Esophagus muscularis mucosa (tissue), 3 donors: Measurements from ENCODE around the gene SETBP1.

Experiments
- CTCF ChIP-seq, 3 experiments: fragments of 200-600 bp in 2 of 3; fragments of 450-650 bp in 1 of 3; sonication (generic) in 2 of 3; IDR thresholded peaks; one replicate each; pipeline ENCODE4 v1.5.1; 2017 to 2019; ENCODE audit warnings: antibody characterized with exemption in 3 of 3, mild to moderate bottlenecking in 2 of 3, moderate library complexity in 1 of 3
- POLR2AphosphoS5 ChIP-seq, 2 donors: sonication (generic); formaldehyde crosslinking; IDR thresholded peaks; one replicate each; pipeline ENCODE4 v1.6.1; 2017; ENCODE audit warnings: antibody characterized with exemption in 2 of 2

GRCh38 chr18:45068400-45069094, 387.9 kb downstream of the SETBP1 start:
- TF ChIP-seq POLR2AphosphoS5 (IDR thresholded peaks at IDR 0.05) = no peak
- no peak for TF ChIP-seq CTCF (IDR thresholded peaks at IDR 0.05)
